ENCODE measurements around the gene TPK1. TPM values are rescaled to one million over a fixed set of nuclear protein-coding genes. Genes with fewer than 3 reads are reported as not detected.
A peak's percentile ranks its signal among the peaks of the same experiment; 100 is the strongest.
"Not testable (repeated sequence)": the region's sequence is repeated elsewhere in the genome, so short reads cannot be mapped to it uniquely, and the experiment has no call there.

Gene TPK1
- total and polyA plus RNA-seq, 12 donors = 2.9 to 10.8 (median 6.4) TPM

DNA sequence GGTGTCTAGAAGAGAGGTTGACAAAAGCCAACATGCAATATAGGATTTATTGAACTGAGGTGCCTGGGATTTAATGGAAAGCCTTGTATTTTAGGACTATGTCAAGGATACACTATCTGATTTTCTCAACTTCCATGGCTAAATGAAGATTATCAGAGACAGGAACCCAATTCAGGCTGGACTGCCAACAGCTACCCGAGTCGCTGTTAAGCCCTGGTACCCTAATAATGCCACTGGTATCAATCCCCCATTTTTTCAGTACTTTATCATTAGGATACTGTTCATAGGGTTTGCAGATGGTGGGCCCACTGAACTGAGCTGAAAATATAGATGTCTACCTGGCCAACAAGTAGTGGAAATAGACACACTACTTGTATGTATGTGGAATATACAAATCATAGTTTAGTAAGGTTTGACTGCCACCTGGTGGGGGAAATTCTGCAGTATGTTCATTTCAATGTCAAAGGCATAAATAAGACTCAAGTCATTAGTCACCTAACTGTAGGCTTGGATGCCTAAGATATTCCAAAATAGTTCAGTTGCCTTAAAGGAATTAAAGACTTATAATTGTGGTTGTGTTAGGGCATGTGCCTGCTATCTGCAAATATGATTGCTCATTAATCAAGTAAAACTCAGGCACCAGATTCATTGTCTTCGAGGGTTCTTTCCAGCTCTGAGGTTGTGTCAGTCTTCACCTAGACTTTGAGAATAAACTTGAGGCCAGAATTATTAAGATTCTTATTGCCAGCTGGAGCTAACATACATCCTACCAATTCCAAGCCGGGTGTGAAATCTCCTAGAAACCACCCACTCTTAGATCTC, 398.3 kb downstream of the TPK1 start:
- H3K27ac ChIP-seq = no peak overlapping the region
- H3K4me1 ChIP-seq = no peaks in the 10 kb centered on the region
- H3K4me3 ChIP-seq = no peak overlapping the region
- H3K9me3 ChIP-seq = no peaks in the 10 kb centered on the region
- ATAC-seq (peak in 2 of 8 donors; percentile 56 to 57), DNase-seq (peak in 1 of 2 donors; percentile 44)
- no peaks in the 10 kb centered on the region for H3K36me3 ChIP-seq
- intact Hi-C loops (cut with DNase I) = no loop called here
- H3K27me3 ChIP-seq = no peaks in the 10 kb centered on the region
- 79 to 80% methylated on average over 4 of the region's 4 CpGs for WGBS, 2 donors
- TF ChIP-seq, protein P1, sequence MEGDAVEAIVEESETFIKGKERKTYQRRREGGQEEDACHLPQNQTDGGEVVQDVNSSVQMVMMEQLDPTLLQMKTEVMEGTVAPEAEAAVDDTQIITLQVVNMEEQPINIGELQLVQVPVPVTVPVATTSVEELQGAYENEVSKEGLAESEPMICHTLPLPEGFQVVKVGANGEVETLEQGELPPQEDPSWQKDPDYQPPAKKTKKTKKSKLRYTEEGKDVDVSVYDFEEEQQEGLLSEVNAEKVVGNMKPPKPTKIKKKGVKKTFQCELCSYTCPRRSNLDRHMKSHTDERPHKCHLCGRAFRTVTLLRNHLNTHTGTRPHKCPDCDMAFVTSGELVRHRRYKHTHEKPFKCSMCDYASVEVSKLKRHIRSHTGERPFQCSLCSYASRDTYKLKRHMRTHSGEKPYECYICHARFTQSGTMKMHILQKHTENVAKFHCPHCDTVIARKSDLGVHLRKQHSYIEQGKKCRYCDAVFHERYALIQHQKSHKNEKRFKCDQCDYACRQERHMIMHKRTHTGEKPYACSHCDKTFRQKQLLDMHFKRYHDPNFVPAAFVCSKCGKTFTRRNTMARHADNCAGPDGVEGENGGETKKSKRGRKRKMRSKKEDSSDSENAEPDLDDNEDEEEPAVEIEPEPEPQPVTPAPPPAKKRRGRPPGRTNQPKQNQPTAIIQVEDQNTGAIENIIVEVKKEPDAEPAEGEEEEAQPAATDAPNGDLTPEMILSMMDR (IDR thresholded peaks at IDR 0.05) = peak; percentile 16 to 69 (median 64)

DNA sequence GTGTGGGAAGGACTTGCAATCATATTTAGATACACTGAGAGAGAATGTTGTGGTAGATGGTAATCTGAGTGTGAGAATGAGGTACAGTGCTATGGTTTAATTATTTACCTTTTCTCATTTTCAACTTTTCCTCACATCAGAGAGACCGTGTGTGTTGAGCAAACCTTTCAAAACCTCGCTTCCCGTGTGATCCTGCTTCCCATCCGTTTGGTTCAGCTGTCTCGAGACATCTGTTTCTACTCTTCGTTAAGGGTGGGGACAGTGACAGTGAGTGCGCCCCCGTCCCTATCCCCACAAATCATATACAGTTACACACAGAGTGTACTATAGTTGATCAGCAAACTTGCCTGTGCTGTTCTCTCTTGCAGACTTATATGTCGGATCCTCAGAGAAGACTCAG, 399.4 kb downstream of the TPK1 start:
- ATAC-seq = no peak
- no peak for DNase-seq
- TF ChIP-seq, protein P1 (IDR thresholded peaks at IDR 0.05) = no peak
- H3K27me3 ChIP-seq = no peaks in the 10 kb centered on the region
- no peaks in the 10 kb centered on the region for H3K36me3 ChIP-seq
- H3K4me1 ChIP-seq = no peaks in the 10 kb centered on the region
- no peaks in the 10 kb centered on the region for H3K9me3 ChIP-seq
- no peak overlapping the region for H3K27ac ChIP-seq
- H3K4me3 ChIP-seq = no peak overlapping the region
- 75 to 76% methylated on average over 9 of the region's 9 CpGs for WGBS, 2 donors
- intact Hi-C loops (cut with DNase I) = no loop called here

DNA sequence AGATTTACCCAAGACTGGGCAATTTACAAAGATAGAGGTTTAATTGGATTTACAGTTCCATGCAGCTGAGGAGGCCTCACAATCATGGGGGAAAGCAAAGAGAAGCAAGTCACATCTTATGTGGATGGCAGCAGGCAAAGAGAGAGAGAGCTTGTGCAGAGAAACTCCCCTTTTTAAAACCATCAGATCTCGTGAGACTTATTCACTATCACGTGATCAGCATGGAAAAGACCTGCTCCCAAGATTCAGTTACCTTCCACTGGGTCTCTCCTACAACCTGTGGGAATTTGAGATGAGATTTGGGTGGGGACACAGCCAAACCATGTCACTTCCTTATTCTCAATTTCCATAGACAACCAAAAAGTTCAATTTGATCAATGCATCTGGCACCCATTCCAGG, 407.4 kb downstream of the TPK1 start:
- 62 to 77% methylated on average over 2 of the region's 2 CpGs for WGBS, 2 donors
- intact Hi-C loops (cut with DNase I) = no loop called here
- DNase-seq = no peak

DNA sequence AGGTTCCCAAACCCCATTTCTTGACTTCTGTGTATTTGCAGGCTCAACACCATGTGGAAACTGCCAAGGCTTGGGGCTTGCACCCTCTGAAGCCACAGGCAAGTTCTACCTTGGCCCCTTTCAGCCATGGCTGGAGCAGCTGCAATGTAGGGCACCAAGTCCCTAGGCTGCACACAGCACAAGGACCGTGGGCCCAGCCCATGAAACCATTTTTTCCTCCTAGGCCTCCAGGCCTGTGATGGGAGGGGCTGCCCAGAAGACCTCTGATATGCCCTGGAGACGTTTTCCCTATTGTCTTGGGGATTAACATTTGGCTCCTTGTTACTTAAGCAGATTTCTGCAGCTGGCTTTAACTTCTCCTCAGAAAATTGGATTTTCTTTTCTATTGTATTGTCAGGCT, 408.3 kb downstream of the TPK1 start:
- H3K4me1 ChIP-seq; H3K27me3 ChIP-seq; H3K27ac ChIP-seq; intact Hi-C loops (cut with DNase I); H3K36me3 ChIP-seq; DNase-seq; ATAC-seq; H3K4me3 ChIP-seq: not testable (repeated sequence)
- peaks cover 0 to 37% (median 5%) of the 10 kb centered on the region in 11 donors for H3K9me3 ChIP-seq
- 35 to 56% methylated on average over 2 of the region's 2 CpGs for WGBS, 2 donors

More for the DNA sequence above, 407.4 kb downstream of the TPK1 start:
- Histone ChIP-seq H3K9me3 (peaks cover 0 to 37% (median 5%) of the 10 kb centered on the region in 11 donors), H3K4me1 (no peaks in the 10 kb centered on the region), H3K4me3 (no peak overlapping the region), H3K36me3 (no peaks in the 10 kb centered on the region), H3K27me3 (no peaks in the 10 kb centered on the region), H3K27ac (no peak overlapping the region)
- ATAC-seq = no peak
- TF ChIP-seq, protein P1 (IDR thresholded peaks at IDR 0.05) = no peak

DNA sequence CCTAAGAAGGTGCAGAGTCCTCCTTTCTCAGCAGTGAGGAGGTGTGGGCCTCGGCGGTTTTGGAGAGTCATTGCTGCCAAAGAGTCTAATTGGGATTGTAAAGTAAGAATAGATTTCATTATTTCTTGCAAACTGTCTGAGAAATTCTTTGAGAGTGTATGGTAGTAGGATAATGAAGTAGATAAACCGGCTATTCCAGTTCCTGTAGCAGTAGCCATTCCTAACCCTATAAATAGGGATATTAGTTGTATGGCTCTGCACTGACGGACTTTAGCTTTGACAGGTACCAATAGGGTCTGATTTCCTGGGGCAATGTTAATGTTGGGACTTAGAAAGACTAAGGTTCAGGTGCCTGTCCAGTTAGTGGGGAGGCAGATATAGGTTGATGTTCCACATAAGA, 416.9 kb downstream of the TPK1 start:
- H3K27me3 ChIP-seq; H3K36me3 ChIP-seq; ATAC-seq; H3K4me3 ChIP-seq; intact Hi-C loops (cut with DNase I); DNase-seq; H3K4me1 ChIP-seq; H3K27ac ChIP-seq: not testable (repeated sequence)
- peaks cover 0 to 13% (median 0%) of the 10 kb centered on the region in 11 donors for H3K9me3 ChIP-seq
- 89% methylated on average over 4 of the region's 4 CpGs for WGBS, 2 donors

Measured in heart right ventricle (tissue), 16 donors.